ENCODE measurements around the gene GFER. TPM values are rescaled to one million over a fixed set of nuclear protein-coding genes. Genes with fewer than 3 reads are reported as not detected.

Gene GFER
- total RNA-seq, 1 donor from 2014 or later, result 16.5 TPM

Other genes starting within 250 kb of the GFER start
- gene NME3, start 212.7 kb upstream of the GFER start, total RNA-seq, result 79.7 TPM
- 49.7 TPM for gene EME2, start 211.4 kb upstream of the GFER start, total RNA-seq
- 78.6 TPM for gene MRPS34, start 211.1 kb upstream of the GFER start, total RNA-seq
- gene SPSB3, start 201.6 kb upstream of the GFER start, total RNA-seq, result 39.2 TPM
- gene NUBP2, start 201.2 kb upstream of the GFER start, total RNA-seq, result 48.9 TPM
- not detected for gene IGFALS, start 190.5 kb upstream of the GFER start, total RNA-seq
- gene HAGH, start 157.4 kb upstream of the GFER start, total RNA-seq, result 37.5 TPM
- 29.3 TPM for gene FAHD1, start 157.0 kb upstream of the GFER start, total RNA-seq
- gene MEIOB, start 112.0 kb upstream of the GFER start, total RNA-seq, result not detected
- gene HS3ST6, start 65.8 kb upstream of the GFER start, total RNA-seq, result 12.9 TPM
- 27.2 TPM for gene MSRB1, start 41.0 kb upstream of the GFER start, total RNA-seq
- not detected for gene RPL3L, start 29.5 kb upstream of the GFER start, total RNA-seq
- 97.5 TPM for gene NDUFB10, start 24.7 kb upstream of the GFER start, total RNA-seq
- gene RPS2, start 19.4 kb upstream of the GFER start, total RNA-seq, result 2,737 TPM
- gene RNF151, start 17.3 kb upstream of the GFER start, total RNA-seq, result not detected
- gene TBL3, start 12.1 kb upstream of the GFER start, total RNA-seq, result 37.0 TPM
- gene NOXO1, start 2.7 kb upstream of the GFER start, total RNA-seq, result 0.65 TPM
- gene SYNGR3, start 5.8 kb downstream of the GFER start, total RNA-seq, result 0.86 TPM
- 46.4 TPM for gene ZNF598, start 25.6 kb downstream of the GFER start, total RNA-seq
- not detected for gene NPW, start 35.6 kb downstream of the GFER start, total RNA-seq
- 106 TPM for gene NHERF2, start 42.7 kb downstream of the GFER start, total RNA-seq
- 11.8 TPM for gene NTHL1, start 63.6 kb downstream of the GFER start, total RNA-seq
- 178 TPM for gene TSC2, start 63.8 kb downstream of the GFER start, total RNA-seq
- 165 TPM for gene PKD1, start 151.7 kb downstream of the GFER start, total RNA-seq
- 0.83 TPM for gene RAB26, start 164.4 kb downstream of the GFER start, total RNA-seq
- 76.2 TPM for gene TRAF7, start 171.6 kb downstream of the GFER start, total RNA-seq
- 0.05 TPM for gene CASKIN1, start 212.4 kb downstream of the GFER start, total RNA-seq
- 37.0 TPM for gene MLST8, start 221.3 kb downstream of the GFER start, total RNA-seq
- 7.4 TPM for gene BRICD5, start 226.7 kb downstream of the GFER start, total RNA-seq
- 11.3 TPM for gene PGP, start 230.6 kb downstream of the GFER start, total RNA-seq
- 24.7 TPM for gene E4F1, start 239.4 kb downstream of the GFER start, total RNA-seq